CD4-positive, CD25-positive, alpha-beta regulatory T cell (primary cell): ENCODE measurements around the gene PPHLN1. TPM values are rescaled to one million over a fixed set of nuclear protein-coding genes. Genes with fewer than 3 reads are reported as not detected.
"Not testable (repeated sequence)": the region's sequence is repeated elsewhere in the genome, so short reads cannot be mapped to it uniquely, and the experiment has no call there.

Source experiments
- ATAC-seq, 2 donors: fragments of 150-1000 bp; cut with Tn5 transposase; one replicate each; pipeline ENCODE4 v1.10.0; 2021; ENCODE audit warnings: low read depth in 2 of 2, moderate number of reproducible peaks in 2 of 2, moderate library complexity in 1 of 2
- DNase-seq, 3 donors: peaks; one replicate each; pipeline versions ENCODE4 v3.0.0 to v3.0.0-alpha.2; 2012 to 2022; ENCODE audit warnings: mixed read lengths in 1 of 3
- H3K27ac ChIP-seq: one replicate; pipeline ENCODE4 v1.7.0; 2013; ENCODE audit warnings: mild to moderate bottlenecking, low read length; ENCODE audit not compliant: insufficient read depth, poor library complexity, severe bottlenecking
- H3K27me3 ChIP-seq: one replicate; pipeline ENCODE4 v1.7.0; 2013; ENCODE audit warnings: low read length; ENCODE audit not compliant: control insufficient read depth, insufficient read depth
- H3K36me3 ChIP-seq: one replicate; pipeline ENCODE4 v1.7.0; 2013; ENCODE audit warnings: mild to moderate bottlenecking, low read length, moderate library complexity; ENCODE audit not compliant: control insufficient read depth, insufficient read depth
- H3K4me1 ChIP-seq: 2 replicates; pipeline ENCODE4 v1.7.0; 2013; ENCODE audit warnings: mild to moderate bottlenecking, low read length; ENCODE audit not compliant: insufficient read depth, control insufficient read depth, poor library complexity, severe bottlenecking
- H3K4me3 ChIP-seq: one replicate; pipeline ENCODE4 v1.7.0; 2013; ENCODE audit warnings: low read depth, mild to moderate bottlenecking, low read length, moderate library complexity
- H3K9me3 ChIP-seq, 2 experiments: 1 replicate in 1 of 2; 2 replicates in 1 of 2; pipeline ENCODE4 v1.7.0; 2013; ENCODE audit warnings: low read length in 2 of 2, mild to moderate bottlenecking in 1 of 2, moderate library complexity in 1 of 2; ENCODE audit not compliant: control insufficient read depth in 2 of 2
- H3K27ac Mint-ChIP-seq, 3 donors: one replicate each; pipeline ENCODE4 v1.8.0; 2020 to 2022; ENCODE audit warnings: mild to moderate bottlenecking in 3 of 3, mixed read lengths in 3 of 3, moderate library complexity in 2 of 3
- H3K27me3 Mint-ChIP-seq: one replicate; pipeline ENCODE4 v1.8.0; 2022; ENCODE audit warnings: mild to moderate bottlenecking, mixed read lengths
- H3K36me3 Mint-ChIP-seq: one replicate; pipeline ENCODE4 v1.8.0; 2020; ENCODE audit warnings: mixed read lengths
- H3K4me1 Mint-ChIP-seq, 4 donors: one replicate each; pipeline ENCODE4 v1.8.0; 2020 to 2022; ENCODE audit warnings: mixed read lengths in 4 of 4, mild to moderate bottlenecking in 1 of 4
- H3K4me3 Mint-ChIP-seq, 4 donors: one replicate each; pipeline ENCODE4 v1.8.0; 2020 to 2022; ENCODE audit warnings: mild to moderate bottlenecking in 4 of 4, mixed read lengths in 4 of 4, moderate library complexity in 3 of 4
- H3K9me3 Mint-ChIP-seq, 7 donors: one replicate each; pipeline ENCODE4 v1.8.0; 2020 to 2022; ENCODE audit warnings: mixed read lengths in 7 of 7, mild to moderate bottlenecking in 3 of 7, moderate library complexity in 2 of 7
- polyA plus RNA-seq, 4 donors: library from polyadenylated mRNA; unstranded; fragments of 300-500 nt; fragmentation: Illumina TruSeq; gene quantifications; one replicate each; pipeline ENCODE4 v1.2.3, GENCODE V29; 2021
- total RNA-seq: library from RNA; stranded (reverse); gene quantifications from one replicate; pipeline ENCODE4 v1.2.3, GENCODE V29; 2022

Gene PPHLN1
- total and polyA plus RNA-seq, 5 donors from 2014 or later, result 102 to 186 (median 178) TPM

GRCh38 chr12:42380733-42381132 lies 54.8 kb downstream of the PPHLN1 start:
- Mint-ChIP-seq H3K27me3 (no peaks in the 10 kb centered on the region), H3K27ac (no peak overlapping the region), H3K4me1 (peaks cover 25 to 45% (median 32%) of the 10 kb centered on the region in 4 donors), H3K36me3 (peaks cover 45% of the 10 kb centered on the region), H3K4me3 (no peak overlapping the region), H3K9me3 (no peaks in the 10 kb centered on the region)
- H3K27me3 ChIP-seq, result no peaks in the 10 kb centered on the region
- peaks cover 23% of the 10 kb centered on the region for H3K36me3 ChIP-seq
- no peak overlapping the region for H3K27ac ChIP-seq
- ATAC-seq (no peak), DNase-seq (no peak)
- no peaks in the 10 kb centered on the region for H3K4me1 ChIP-seq
- no peak overlapping the region for H3K4me3 ChIP-seq
- H3K9me3 ChIP-seq, result no peaks in the 10 kb centered on the region

- Mint-ChIP-seq H3K4me3 (no peak overlapping the region), H3K36me3 (peaks cover 37% of the 10 kb centered on the region), H3K27ac (peak overlapping the region in 2 of 3 donors; percentile 30 to 82), H3K4me1 (peaks cover 25 to 46% (median 32%) of the 10 kb centered on the region in 4 donors), H3K27me3 (no peaks in the 10 kb centered on the region), H3K9me3 (no peaks in the 10 kb centered on the region)
- no peaks in the 10 kb centered on the region for H3K27me3 ChIP-seq
- H3K27ac ChIP-seq, result no peak overlapping the region
- H3K36me3 ChIP-seq, result peaks cover 8% of the 10 kb centered on the region
- H3K4me3 ChIP-seq, result no peak overlapping the region
- no peaks in the 10 kb centered on the region for H3K9me3 ChIP-seq
- H3K4me1 ChIP-seq, result no peaks in the 10 kb centered on the region
- DNase-seq, result no peak
- no peak for ATAC-seq
Observed at GRCh38 chr12:42382013-42382696, 56.2 kb downstream of the PPHLN1 start.

- no peak overlapping the region for H3K27ac ChIP-seq
- no peaks in the 10 kb centered on the region for H3K9me3 ChIP-seq
- DNase-seq (no peak), ATAC-seq (no peak)
- H3K4me1 ChIP-seq, result no peaks in the 10 kb centered on the region
- no peaks in the 10 kb centered on the region for H3K27me3 ChIP-seq
- H3K27me3 Mint-ChIP-seq, result no peaks in the 10 kb centered on the region
- H3K4me3 ChIP-seq, result no peak overlapping the region
- H3K27ac Mint-ChIP-seq, result peak overlapping the region in 2 of 3 donors; percentile 53 to 63
- H3K9me3 Mint-ChIP-seq, result no peaks in the 10 kb centered on the region
- peaks cover 19% of the 10 kb centered on the region for H3K36me3 ChIP-seq
- peaks cover 56% of the 10 kb centered on the region for H3K36me3 Mint-ChIP-seq
- H3K4me1 Mint-ChIP-seq, result peaks cover 18 to 46% (median 29%) of the 10 kb centered on the region in 4 donors
- H3K4me3 Mint-ChIP-seq, result no peak overlapping the region
Observed at GRCh38 chr12:42385326-42385841, 59.4 kb downstream of the PPHLN1 start.

- H3K27me3 Mint-ChIP-seq, result no peaks in the 10 kb centered on the region
- H3K27me3 ChIP-seq, result no peaks in the 10 kb centered on the region
- no peak for ATAC-seq
- H3K36me3 Mint-ChIP-seq, result peaks cover 58% of the 10 kb centered on the region
- no peaks in the 10 kb centered on the region for H3K9me3 Mint-ChIP-seq
- no peak overlapping the region for H3K27ac ChIP-seq
- no peak for DNase-seq
- H3K36me3 ChIP-seq, result peaks cover 23% of the 10 kb centered on the region
- peak overlapping the region in 2 of 3 donors; percentile 1 to 63 for H3K27ac Mint-ChIP-seq
- H3K4me1 Mint-ChIP-seq, result peaks cover 15 to 38% (median 23%) of the 10 kb centered on the region in 4 donors
- no peak overlapping the region for H3K4me3 ChIP-seq
- H3K4me3 Mint-ChIP-seq, result no peak overlapping the region
- H3K9me3 ChIP-seq, result no peaks in the 10 kb centered on the region
- no peaks in the 10 kb centered on the region for H3K4me1 ChIP-seq
Observed at GRCh38 chr12:42386308-42386707, 60.3 kb downstream of the PPHLN1 start.

- not testable (repeated sequence) for H3K4me3 Mint-ChIP-seq, H3K27me3 ChIP-seq, H3K9me3 Mint-ChIP-seq, DNase-seq, H3K27ac ChIP-seq, ATAC-seq, H3K27me3 Mint-ChIP-seq, H3K4me1 ChIP-seq, H3K4me3 ChIP-seq, H3K9me3 ChIP-seq
- peaks cover 54% of the 10 kb centered on the region for H3K36me3 Mint-ChIP-seq
- H3K27ac Mint-ChIP-seq, result peak overlapping the region in 1 of 3 donors; percentile 32
- H3K36me3 ChIP-seq, result peaks cover 28% of the 10 kb centered on the region
- peaks cover 0 to 32% (median 8%) of the 10 kb centered on the region in 4 donors for H3K4me1 Mint-ChIP-seq
Observed at GRCh38 chr12:42388086-42388485, 62.1 kb downstream of the PPHLN1 start.

GRCh38 chr12:42394429-42394828 lies 68.5 kb downstream of the PPHLN1 start:
- Histone ChIP-seq H3K27ac (no peak overlapping the region), H3K27me3 (no peaks in the 10 kb centered on the region), H3K4me1 (no peaks in the 10 kb centered on the region), H3K36me3 (peaks cover 48% of the 10 kb centered on the region), H3K9me3 (no peaks in the 10 kb centered on the region), H3K4me3 (no peak overlapping the region)
- H3K4me1 Mint-ChIP-seq, result peaks cover 18 to 28% (median 19%) of the 10 kb centered on the region in 4 donors
- peaks cover 46% of the 10 kb centered on the region for H3K36me3 Mint-ChIP-seq
- ATAC-seq, result no peak
- no peak for DNase-seq
- H3K4me3 Mint-ChIP-seq, result no peak overlapping the region
- H3K9me3 Mint-ChIP-seq, result no peaks in the 10 kb centered on the region
- H3K27me3 Mint-ChIP-seq, result no peaks in the 10 kb centered on the region
- no peak overlapping the region for H3K27ac Mint-ChIP-seq

- Histone ChIP-seq H3K9me3 (no peaks in the 10 kb centered on the region), H3K36me3 (peaks cover 61% of the 10 kb centered on the region), H3K4me1 (no peaks in the 10 kb centered on the region), H3K4me3 (no peak overlapping the region), H3K27ac (peak overlapping the region; percentile 1), H3K27me3 (no peaks in the 10 kb centered on the region)
- ATAC-seq (no peak), DNase-seq (peak in 1 of 3 donors; percentile 9)
- Mint-ChIP-seq H3K4me1 (peaks cover 18 to 23% (median 19%) of the 10 kb centered on the region in 4 donors), H3K27me3 (no peaks in the 10 kb centered on the region), H3K9me3 (no peaks in the 10 kb centered on the region), H3K36me3 (peaks cover 45% of the 10 kb centered on the region), H3K27ac (peak overlapping the region; percentile 45 to 52 (median 46)), H3K4me3 (peak overlapping the region in 1 of 4 donors; percentile 43)
Observed at GRCh38 chr12:42396473-42397259, 70.7 kb downstream of the PPHLN1 start.
